GM18867 (cell line): Measurements from ENCODE around the gene LRCOL1.

ENCODE experiments used
- ATAC-seq: cut with Tn5 transposase; IDR thresholded peaks from one replicate; pipeline ENCODE4 v1.9.1; 2021; ENCODE audit warnings: mild to moderate bottlenecking, moderate library complexity; ENCODE audit not compliant: unreplicated experiment

The LRCOL1 gene

GRCh38 chr12:132610051-132610759 lies at the start of gene LRCOL1:
Gene LRCOL1 (minus strand): TSS chr12:132610582. CDS start chr12:132606251, 4,331 bp downstream.
- no peak for ATAC-seq

- no peak for ATAC-seq
Measured at GRCh38 chr12:132660052-132660451, 49.7 kb upstream of the LRCOL1 start.

- no peak for ATAC-seq
Measured at GRCh38 chr12:132659146-132659545, 48.8 kb upstream of the LRCOL1 start.

GRCh38 chr12:132658149-132658894 lies 47.9 kb upstream of the LRCOL1 start:
- ATAC-seq: no peak

GRCh38 chr12:132657004-132657727 lies 46.8 kb upstream of the LRCOL1 start:
- no peak for ATAC-seq

- no peak for ATAC-seq
Measured at GRCh38 chr12:132653567-132654290, 43.3 kb upstream of the LRCOL1 start.

GRCh38 chr12:132651444-132652100 lies 41.2 kb upstream of the LRCOL1 start:
- no peak for ATAC-seq

- ATAC-seq: no peak
Measured at GRCh38 chr12:132649226-132649945, 39.0 kb upstream of the LRCOL1 start.

GRCh38 chr12:132648616-132649225 lies 38.3 kb upstream of the LRCOL1 start:
- ATAC-seq: no peak

GRCh38 chr12:132647858-132648257 lies 37.5 kb upstream of the LRCOL1 start:
- ATAC-seq: no peak

GRCh38 chr12:132646850-132647249 lies 36.5 kb upstream of the LRCOL1 start:
- no peak for ATAC-seq

GRCh38 chr12:132642846-132643835 lies 32.8 kb upstream of the LRCOL1 start:
- no peak for ATAC-seq

GRCh38 chr12:132641811-132642650 lies 31.6 kb upstream of the LRCOL1 start:
- no peak for ATAC-seq

- ATAC-seq: no peak
Measured at GRCh38 chr12:132640936-132641335, 30.6 kb upstream of the LRCOL1 start.

GRCh38 chr12:132639956-132640520 lies 29.7 kb upstream of the LRCOL1 start:
- ATAC-seq: no peak

- no peak for ATAC-seq
Measured at GRCh38 chr12:132638541-132639408, 28.4 kb upstream of the LRCOL1 start.
